ENCODE results near the gene RHOB. TPM values are rescaled to one million over a fixed set of nuclear protein-coding genes. Genes with fewer than 3 reads are reported as not detected.

Gene RHOB
- total RNA-seq, 1 experiment from 2014 or later = 38.9 TPM

DNA sequence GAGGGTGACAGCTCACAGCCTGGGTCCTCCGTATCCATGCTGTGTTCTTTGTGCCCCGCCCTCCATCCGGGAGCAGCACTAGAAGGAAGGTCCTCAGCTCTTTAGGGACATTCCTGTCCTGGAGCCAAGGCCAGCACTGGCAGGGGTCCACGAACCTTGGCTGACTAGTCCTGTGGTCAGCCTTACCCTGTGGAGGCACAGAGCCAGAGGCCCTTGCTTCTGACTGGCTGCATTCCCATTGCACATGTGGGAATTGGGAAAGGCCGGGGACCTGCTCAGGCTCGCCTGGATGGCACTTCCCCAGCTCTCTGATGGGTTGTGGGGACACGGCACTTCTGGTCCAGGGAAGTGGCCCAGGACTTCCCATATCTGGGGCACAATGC lies 24.9 kb upstream of the RHOB start:
- in situ Hi-C loops (cut with HindIII; ENCODE audit: low pct_unique_long_range_greater_than_20kb, low sequenced_read_pairs) (no loop called here), intact Hi-C loops (cut with micrococcal nuclease; ENCODE audit: unreplicated experiment) (no loop called here)
- ATAC-seq = no peak; the same call in 1 of the 2 replicates
- Histone ChIP-seq H3K27me3 (ENCODE audit: control insufficient read depth, insufficient read depth, low read length) (no peaks in the 10 kb centered on the region), H3K4me3 (ENCODE audit: low read depth in 2 of 2, low read length in 2 of 2) (no peak overlapping the region), H3K4me1 (ENCODE audit: control insufficient read depth, insufficient read depth, low read length) (peaks cover 3% of the 10 kb centered on the region; the same call in 1 of the 2 replicates), H3K27ac (ENCODE audit: low read length) (no peak overlapping the region), H3K36me3 (ENCODE audit: control insufficient read depth, insufficient read depth, low read length) (no peaks in the 10 kb centered on the region), H3K9me3 (ENCODE audit: control insufficient read depth, insufficient read depth, low read depth, low read length) (no peaks in the 10 kb centered on the region)
- BruUV-seq (replicated peaks) = no TSS peak
- TF ChIP-seq, protein P1, sequence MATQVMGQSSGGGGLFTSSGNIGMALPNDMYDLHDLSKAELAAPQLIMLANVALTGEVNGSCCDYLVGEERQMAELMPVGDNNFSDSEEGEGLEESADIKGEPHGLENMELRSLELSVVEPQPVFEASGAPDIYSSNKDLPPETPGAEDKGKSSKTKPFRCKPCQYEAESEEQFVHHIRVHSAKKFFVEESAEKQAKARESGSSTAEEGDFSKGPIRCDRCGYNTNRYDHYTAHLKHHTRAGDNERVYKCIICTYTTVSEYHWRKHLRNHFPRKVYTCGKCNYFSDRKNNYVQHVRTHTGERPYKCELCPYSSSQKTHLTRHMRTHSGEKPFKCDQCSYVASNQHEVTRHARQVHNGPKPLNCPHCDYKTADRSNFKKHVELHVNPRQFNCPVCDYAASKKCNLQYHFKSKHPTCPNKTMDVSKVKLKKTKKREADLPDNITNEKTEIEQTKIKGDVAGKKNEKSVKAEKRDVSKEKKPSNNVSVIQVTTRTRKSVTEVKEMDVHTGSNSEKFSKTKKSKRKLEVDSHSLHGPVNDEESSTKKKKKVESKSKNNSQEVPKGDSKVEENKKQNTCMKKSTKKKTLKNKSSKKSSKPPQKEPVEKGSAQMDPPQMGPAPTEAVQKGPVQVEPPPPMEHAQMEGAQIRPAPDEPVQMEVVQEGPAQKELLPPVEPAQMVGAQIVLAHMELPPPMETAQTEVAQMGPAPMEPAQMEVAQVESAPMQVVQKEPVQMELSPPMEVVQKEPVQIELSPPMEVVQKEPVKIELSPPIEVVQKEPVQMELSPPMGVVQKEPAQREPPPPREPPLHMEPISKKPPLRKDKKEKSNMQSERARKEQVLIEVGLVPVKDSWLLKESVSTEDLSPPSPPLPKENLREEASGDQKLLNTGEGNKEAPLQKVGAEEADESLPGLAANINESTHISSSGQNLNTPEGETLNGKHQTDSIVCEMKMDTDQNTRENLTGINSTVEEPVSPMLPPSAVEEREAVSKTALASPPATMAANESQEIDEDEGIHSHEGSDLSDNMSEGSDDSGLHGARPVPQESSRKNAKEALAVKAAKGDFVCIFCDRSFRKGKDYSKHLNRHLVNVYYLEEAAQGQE (IDR thresholded peaks at IDR 0.05; ENCODE audit: insufficient read depth in 1 of 2, low read depth in 2 of 2, low read length in 1 of 2) = no peak
- TF ChIP-seq TCF7L2 (IDR thresholded peaks at IDR 0.05; ENCODE audit: low read depth, low read length) (no peak), SIN3A (IDR thresholded peaks at IDR 0.05; ENCODE audit: borderline replicate concordance, insufficient read depth, low read depth, low read length) (no peak), POLR2AphosphoS5 (IDR thresholded peaks at IDR 0.05; ENCODE audit: low read depth, low read length) (no peak)
- TF ChIP-seq, protein P2, sequence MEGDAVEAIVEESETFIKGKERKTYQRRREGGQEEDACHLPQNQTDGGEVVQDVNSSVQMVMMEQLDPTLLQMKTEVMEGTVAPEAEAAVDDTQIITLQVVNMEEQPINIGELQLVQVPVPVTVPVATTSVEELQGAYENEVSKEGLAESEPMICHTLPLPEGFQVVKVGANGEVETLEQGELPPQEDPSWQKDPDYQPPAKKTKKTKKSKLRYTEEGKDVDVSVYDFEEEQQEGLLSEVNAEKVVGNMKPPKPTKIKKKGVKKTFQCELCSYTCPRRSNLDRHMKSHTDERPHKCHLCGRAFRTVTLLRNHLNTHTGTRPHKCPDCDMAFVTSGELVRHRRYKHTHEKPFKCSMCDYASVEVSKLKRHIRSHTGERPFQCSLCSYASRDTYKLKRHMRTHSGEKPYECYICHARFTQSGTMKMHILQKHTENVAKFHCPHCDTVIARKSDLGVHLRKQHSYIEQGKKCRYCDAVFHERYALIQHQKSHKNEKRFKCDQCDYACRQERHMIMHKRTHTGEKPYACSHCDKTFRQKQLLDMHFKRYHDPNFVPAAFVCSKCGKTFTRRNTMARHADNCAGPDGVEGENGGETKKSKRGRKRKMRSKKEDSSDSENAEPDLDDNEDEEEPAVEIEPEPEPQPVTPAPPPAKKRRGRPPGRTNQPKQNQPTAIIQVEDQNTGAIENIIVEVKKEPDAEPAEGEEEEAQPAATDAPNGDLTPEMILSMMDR (IDR thresholded peaks at IDR 0.05) = no peak
- no peak for DNase-seq (ENCODE audit: low read depth, low spot score)
- ChIA-PET CTCF (no interaction called here), POLR2A (no interaction called here)

DNA sequence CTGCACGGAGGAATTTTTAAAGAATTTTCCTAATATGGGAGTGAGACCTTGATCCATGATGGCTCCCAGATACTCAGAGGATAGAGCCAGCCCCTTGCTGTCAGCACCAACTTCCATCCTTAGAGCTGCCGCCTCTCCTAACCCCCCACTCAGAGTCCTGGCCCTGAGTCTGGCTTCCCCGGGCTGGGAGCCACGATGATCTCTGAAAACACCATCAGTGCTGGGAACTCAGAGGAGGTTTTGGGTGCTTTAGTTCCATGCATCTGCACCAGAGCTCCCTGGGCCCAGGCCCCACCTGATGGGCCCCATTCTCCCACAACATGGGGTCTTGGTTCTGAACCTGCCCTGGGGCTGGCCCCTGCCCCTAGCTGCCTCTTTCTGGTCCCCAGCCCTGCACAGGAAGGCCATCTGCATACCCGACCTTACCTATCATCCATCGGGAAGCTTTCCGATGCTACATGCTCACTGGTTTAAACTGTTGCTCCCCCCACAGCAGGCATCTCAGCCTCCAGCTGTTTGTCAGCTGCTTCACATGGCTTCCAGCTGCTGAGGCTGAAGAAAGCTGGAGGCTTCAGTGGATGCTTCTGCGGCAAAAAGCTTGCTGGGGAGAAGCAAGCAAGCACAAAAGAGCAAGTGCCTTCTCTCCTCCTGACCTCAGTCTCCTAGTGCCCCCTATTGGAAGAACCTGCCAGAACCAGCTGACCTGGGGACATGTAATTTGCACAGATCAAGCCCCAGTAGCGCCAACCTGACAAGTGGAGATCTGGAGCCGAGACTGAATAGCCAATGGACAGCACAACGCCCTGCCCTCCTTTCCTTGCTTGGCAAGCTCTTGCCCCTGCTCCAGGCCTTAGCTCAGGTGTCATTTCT lies 24.2 kb upstream of the RHOB start:
- ChIA-PET POLR2A (interaction anchor here (0.9 kb wide), 1 partner anchor 66 kb away, joined by 3 read pairs; no protein-coding TSS in a partner anchor), CTCF (no interaction called here)
- Histone ChIP-seq H3K9me3 (ENCODE audit: control insufficient read depth, insufficient read depth, low read depth, low read length) (no peaks in the 10 kb centered on the region), H3K36me3 (ENCODE audit: control insufficient read depth, insufficient read depth, low read length) (no peaks in the 10 kb centered on the region), H3K4me3 (ENCODE audit: low read depth in 2 of 2, low read length in 2 of 2) (no peak overlapping the region), H3K27me3 (ENCODE audit: control insufficient read depth, insufficient read depth, low read length) (no peaks in the 10 kb centered on the region), H3K27ac (ENCODE audit: low read length) (no peak overlapping the region), H3K4me1 (ENCODE audit: control insufficient read depth, insufficient read depth, low read length) (peaks cover 3% of the 10 kb centered on the region; the same call in 1 of the 2 replicates)
- intact Hi-C loops (cut with micrococcal nuclease; ENCODE audit: unreplicated experiment) = no loop called here
- in situ Hi-C loops (cut with HindIII; ENCODE audit: low pct_unique_long_range_greater_than_20kb, low sequenced_read_pairs) = no loop called here
- DNase-seq (ENCODE audit: low read depth, low spot score) (no peak), ATAC-seq (peak; percentile 42; the same call in 1 of the 2 replicates)
- no TSS peak for BruUV-seq (replicated peaks)
- TF ChIP-seq TCF7L2 (IDR thresholded peaks at IDR 0.05; ENCODE audit: low read depth, low read length) (no peak), POLR2AphosphoS5 (IDR thresholded peaks at IDR 0.05; ENCODE audit: low read depth, low read length) (no peak), SIN3A (IDR thresholded peaks at IDR 0.05; ENCODE audit: borderline replicate concordance, insufficient read depth, low read depth, low read length) (no peak)
- TF ChIP-seq, protein P1 (IDR thresholded peaks at IDR 0.05; ENCODE audit: insufficient read depth in 1 of 2, low read depth in 2 of 2, low read length in 1 of 2) = no peak

Measured in Panc1 (cell line).